HG02798 (cell line): ENCODE data around the gene TRIM31.
"Not testable (repeated sequence)": the region's sequence is repeated elsewhere in the genome, so short reads cannot be mapped to it uniquely, and the experiment has no call there.

ENCODE experiments used
- ATAC-seq: cut with Tn5 transposase; IDR thresholded peaks from one replicate; pipeline ENCODE4 v1.9.1; 2021; ENCODE audit warnings: mild to moderate bottlenecking; ENCODE audit not compliant: unreplicated experiment, poor library complexity

TRIM31 gene

GRCh38 chr6:30121446-30122366 is 8.8 kb upstream of the TRIM31 start:
- ATAC-seq = no peak

GRCh38 chr6:30118691-30119090 is 5.8 kb upstream of the TRIM31 start:
- ATAC-seq = not testable (repeated sequence)

GRCh38 chr6:30116724-30117123 is 3.8 kb upstream of the TRIM31 start:
- ATAC-seq = no peak

GRCh38 chr6:30113841-30114240 is 951 bp upstream of the TRIM31 start:
- no peak for ATAC-seq

- ATAC-seq = no peak
These were observed 392 bp downstream of the TRIM31 start for GRCh38 chr6:30112402-30112994.

- no peak for ATAC-seq
These were observed 1.5 kb downstream of the TRIM31 start for GRCh38 chr6:30111266-30111856.

- no peak for ATAC-seq
These were observed 8.2 kb downstream of the TRIM31 start for GRCh38 chr6:30104661-30105060.

- no peak for ATAC-seq
These were observed 9.1 kb downstream of the TRIM31 start for GRCh38 chr6:30103872-30104179.

GRCh38 chr6:30102970-30103871 is 9.7 kb downstream of the TRIM31 start:
- ATAC-seq = peak; percentile 74

GRCh38 chr6:30102414-30102969 is 10.4 kb downstream of the TRIM31 start:
- no peak for ATAC-seq

- peak; percentile 65 for ATAC-seq
These were observed 11.2 kb downstream of the TRIM31 start for GRCh38 chr6:30101444-30102413.

GRCh38 chr6:30100585-30101443 is 12.1 kb downstream of the TRIM31 start:
- ATAC-seq = no peak

- ATAC-seq = no peak
These were observed 12.7 kb downstream of the TRIM31 start for GRCh38 chr6:30100154-30100553.

- no peak for ATAC-seq
These were observed 14.8 kb downstream of the TRIM31 start for GRCh38 chr6:30097902-30098768.

GRCh38 chr6:30096829-30097228 is 16.1 kb downstream of the TRIM31 start:
- no peak for ATAC-seq

GRCh38 chr6:30093951-30094661 is 18.8 kb downstream of the TRIM31 start:
- ATAC-seq = no peak
